Activated B cell treated with CpG ODN at 0.5 μM for 24 hours (primary cell): Measurements from ENCODE around the gene KLHDC3. TPM values are rescaled to one million over a fixed set of nuclear protein-coding genes. Genes with fewer than 3 reads are reported as not detected.

Experiments
- ATAC-seq: fragments of 200-7000 bp; cut with Tn5 transposase; one replicate; pipeline ENCODE4 v1.10.0; 2021; ENCODE audit warnings: low read depth, mild to moderate bottlenecking, moderate library complexity
- CTCF ChIA-PET: fragments of 350-600 bp; sonication (Branson Sonifier 250); formaldehyde crosslinking; loops from one replicate; lab custom pipeline; 2021; ENCODE audit warnings: antibody characterized with exemption; lab: Charles Lee
- POLR2A ChIA-PET: fragments of 350-600 bp; sonication (Branson Sonifier 250); formaldehyde crosslinking; loops from one replicate; lab custom pipeline; 2021; ENCODE audit warnings: antibody characterized with exemption; lab: Charles Lee
- DNase-seq: peaks from one replicate; pipeline ENCODE4 v3.0.0; 2022
- H3K27ac Mint-ChIP-seq: one replicate; pipeline ENCODE4 v1.8.0; 2020; ENCODE audit warnings: mixed read lengths
- H3K27me3 Mint-ChIP-seq: one replicate; pipeline ENCODE4 v1.8.0; 2021; ENCODE audit warnings: mixed read lengths
- H3K36me3 Mint-ChIP-seq: one replicate; pipeline ENCODE4 v1.8.0; 2021; ENCODE audit warnings: low read depth, mixed read lengths
- H3K4me1 Mint-ChIP-seq: one replicate; pipeline ENCODE4 v1.8.0; 2021; ENCODE audit warnings: mixed read lengths
- H3K4me3 Mint-ChIP-seq: one replicate; pipeline ENCODE4 v1.8.0; 2020; ENCODE audit warnings: mild to moderate bottlenecking, mixed read lengths
- H3K9me3 Mint-ChIP-seq: one replicate; pipeline ENCODE4 v1.8.0; 2020; ENCODE audit warnings: mixed read lengths
- CTCF ChIP-seq: fragments of 200-600 bp; IDR thresholded peaks from one replicate; pipeline ENCODE4 v1.8.0; 2022; ENCODE audit warnings: antibody characterized with exemption, mild to moderate bottlenecking
- intact Hi-C: fragments of 100-400 bp; cut with micrococcal nuclease; formaldehyde crosslinking; loops from one replicate; pipeline ENCODE4 v1.15.1; 2024
- total RNA-seq: library from RNA; stranded (reverse); gene quantifications from 2 replicates; pipeline ENCODE4 v1.2.3, GENCODE V29; 2022

KLHDC3 gene
- total RNA-seq, 1 donor from 2014 or later = 36.7 TPM

- peaks cover 17% of the 10 kb centered on the region for H3K36me3 Mint-ChIP-seq
- H3K4me3 Mint-ChIP-seq = no peak overlapping the region
- ChIA-PET POLR2A (interaction anchor here (0.6 to 1.3 kb wide), 3 partner anchors 9 to 69 kb away, joined by 3 to 5 read pairs (median 4); partner anchors contain the start of genes CNPY3 and PPP2R5D), CTCF (no interaction called here)
- H3K27me3 Mint-ChIP-seq = no peaks in the 10 kb centered on the region
- H3K27ac Mint-ChIP-seq = no peak overlapping the region
- ATAC-seq = no peak
- TF ChIP-seq CTCF = no peak
- intact Hi-C loops = no loop called here
- H3K4me1 Mint-ChIP-seq = peaks cover 34% of the 10 kb centered on the region
- H3K9me3 Mint-ChIP-seq = no peaks in the 10 kb centered on the region
- no peak for DNase-seq
Observed at GRCh38 chr6:42974919-42975505, 39.0 kb upstream of the KLHDC3 start.

- Mint-ChIP-seq H3K36me3 (peaks cover 13% of the 10 kb centered on the region), H3K4me1 (peaks cover 35% of the 10 kb centered on the region), H3K27ac (peak overlapping the region; percentile 71), H3K27me3 (no peaks in the 10 kb centered on the region), H3K4me3 (peak overlapping the region; percentile 81), H3K9me3 (no peaks in the 10 kb centered on the region)
- ChIA-PET CTCF (interaction anchor here (0.5 kb wide), 1 partner anchor 24 kb away, joined by 7 read pairs; no protein-coding TSS in a partner anchor), POLR2A (interaction anchor here (0.6 to 4.4 kb wide), 20 partner anchors 8 to 499 kb away, joined by 3 to 97 read pairs (median 4); partner anchors contain the start of genes BICRAL, CNPY3, CUL7 and KLHDC3)
- TF ChIP-seq CTCF = no peak
- intact Hi-C loops = loop anchor here (2.0 kb wide), 1 partner anchor 18 kb away; the partner anchor contains the start of gene GNMT
- no peak for ATAC-seq
- no peak for DNase-seq
Observed at GRCh38 chr6:42978487-42978838, 35.6 kb upstream of the KLHDC3 start.

- peak within 1 kb of the TSS; percentile 95 for H3K27ac Mint-ChIP-seq
- peaks cover 9% of the 10 kb centered on the region for H3K36me3 Mint-ChIP-seq
- peak within 1 kb of the TSS; percentile 93 for H3K4me3 Mint-ChIP-seq
- H3K27me3 Mint-ChIP-seq = no peaks in the 10 kb centered on the region
- no peaks in the 10 kb centered on the region for H3K9me3 Mint-ChIP-seq
- H3K4me1 Mint-ChIP-seq = peaks cover 36% of the 10 kb centered on the region
- ATAC-seq (peak; percentile 94), DNase-seq (peak; percentile 74)
- intact Hi-C loops = loop anchor here (1.0 to 2.0 kb wide), 3 partner anchors 18 to 50 kb away; partner anchors contain the start of genes CNPY3, GNMT and KLHDC3
- POLR2A ChIA-PET = interaction anchor here (0.5 to 4.4 kb wide), 30 partner anchors 9 to 1652 kb away, joined by 3 to 97 read pairs (median 4); partner anchors contain the start of genes BICRAL, CNPY3, CUL7 and KLHDC3
- CTCF ChIA-PET = interaction anchor here (0.5 kb wide), 1 partner anchor 23 kb away, joined by 7 read pairs; no protein-coding TSS in a partner anchor
- TF ChIP-seq CTCF = no peak
Observed at GRCh38 chr6:42978839-42979522, 35.1 kb upstream of the KLHDC3 start, which contains the start of gene PEX6. TSS of gene PEX6 (minus strand) at chr6:42979181. CDS start at chr6:42979150, 31 bp downstream.

- Mint-ChIP-seq H3K9me3 (no peaks in the 10 kb centered on the region), H3K4me1 (peaks cover 37% of the 10 kb centered on the region), H3K27me3 (no peaks in the 10 kb centered on the region), H3K36me3 (peaks cover 10% of the 10 kb centered on the region), H3K27ac (peak overlapping the region; percentile 95), H3K4me3 (peak overlapping the region; percentile 93)
- CTCF ChIA-PET = no interaction called here
- DNase-seq (no peak), ATAC-seq (peak; percentile 1)
- POLR2A ChIA-PET = interaction anchor here (0.5 to 4.4 kb wide), 24 partner anchors 8 to 1653 kb away, joined by 3 to 97 read pairs (median 4); partner anchors contain the start of genes BICRAL, CNPY3, CUL7 and KLHDC3
- intact Hi-C loops = loop anchor here (1.0 to 2.0 kb wide), 3 partner anchors 19 to 50 kb away; partner anchors contain the start of genes CNPY3, GNMT and KLHDC3
- TF ChIP-seq CTCF = no peak
Observed at GRCh38 chr6:42979523-42980177, 34.4 kb upstream of the KLHDC3 start.
